DND-41 (cell line): ENCODE data around the gene IARS2.

Experiments
- CTCF ChIP-seq: IDR thresholded peaks from 2 replicates; pipeline ENCODE4 v1.5.1; 2012; ENCODE audit warnings: borderline replicate concordance, low read length, moderate library complexity, mild to moderate bottlenecking; ENCODE audit not compliant: poor library complexity, severe bottlenecking; ENCODE audit errors: extremely low read depth
- EZH2 ChIP-seq: IDR thresholded peaks from 3 replicates; pipeline ENCODE4 v1.6.1; 2012; ENCODE audit warnings: borderline replicate concordance, low read depth, mild to moderate bottlenecking, moderate library complexity, low read length, inconsistent platforms; ENCODE audit not compliant: severe bottlenecking

- TF ChIP-seq CTCF: no peak
- no peak for TF ChIP-seq EZH2
Observed at GRCh38 chr1:220157738-220158137, 63.8 kb downstream of the IARS2 start.
